Measurements from ENCODE around the gene TNIP2.

The TNIP2 gene

DNA sequence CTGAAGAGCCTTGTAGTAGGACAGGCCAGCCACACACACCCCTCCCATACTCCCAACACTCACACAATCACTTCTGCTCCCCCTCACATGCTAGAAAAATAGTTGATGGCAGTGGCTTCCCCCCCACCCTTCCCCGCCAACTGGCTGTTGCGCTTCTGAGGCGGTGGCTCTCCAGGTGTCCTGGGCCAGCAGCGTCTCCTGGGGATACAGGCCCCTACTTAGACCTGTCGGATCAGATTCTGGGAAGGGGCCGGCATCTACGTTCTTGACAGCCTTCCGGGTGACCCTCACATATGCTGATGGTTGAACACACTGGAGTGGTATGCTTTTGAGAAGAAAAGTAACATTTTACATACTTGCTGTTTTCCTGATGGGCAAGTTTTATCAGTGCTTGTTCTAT lies 39.9 kb downstream of the TNIP2 start:
- no peak for DNase-seq (ENCODE audit: insufficient read length, low spot score)
- no peak for FAIRE-seq
- TF ChIP-seq, protein P1, sequence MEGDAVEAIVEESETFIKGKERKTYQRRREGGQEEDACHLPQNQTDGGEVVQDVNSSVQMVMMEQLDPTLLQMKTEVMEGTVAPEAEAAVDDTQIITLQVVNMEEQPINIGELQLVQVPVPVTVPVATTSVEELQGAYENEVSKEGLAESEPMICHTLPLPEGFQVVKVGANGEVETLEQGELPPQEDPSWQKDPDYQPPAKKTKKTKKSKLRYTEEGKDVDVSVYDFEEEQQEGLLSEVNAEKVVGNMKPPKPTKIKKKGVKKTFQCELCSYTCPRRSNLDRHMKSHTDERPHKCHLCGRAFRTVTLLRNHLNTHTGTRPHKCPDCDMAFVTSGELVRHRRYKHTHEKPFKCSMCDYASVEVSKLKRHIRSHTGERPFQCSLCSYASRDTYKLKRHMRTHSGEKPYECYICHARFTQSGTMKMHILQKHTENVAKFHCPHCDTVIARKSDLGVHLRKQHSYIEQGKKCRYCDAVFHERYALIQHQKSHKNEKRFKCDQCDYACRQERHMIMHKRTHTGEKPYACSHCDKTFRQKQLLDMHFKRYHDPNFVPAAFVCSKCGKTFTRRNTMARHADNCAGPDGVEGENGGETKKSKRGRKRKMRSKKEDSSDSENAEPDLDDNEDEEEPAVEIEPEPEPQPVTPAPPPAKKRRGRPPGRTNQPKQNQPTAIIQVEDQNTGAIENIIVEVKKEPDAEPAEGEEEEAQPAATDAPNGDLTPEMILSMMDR (IDR thresholded peaks at IDR 0.05; ENCODE audit: insufficient read depth, missing control alignments) = no peak

DNA sequence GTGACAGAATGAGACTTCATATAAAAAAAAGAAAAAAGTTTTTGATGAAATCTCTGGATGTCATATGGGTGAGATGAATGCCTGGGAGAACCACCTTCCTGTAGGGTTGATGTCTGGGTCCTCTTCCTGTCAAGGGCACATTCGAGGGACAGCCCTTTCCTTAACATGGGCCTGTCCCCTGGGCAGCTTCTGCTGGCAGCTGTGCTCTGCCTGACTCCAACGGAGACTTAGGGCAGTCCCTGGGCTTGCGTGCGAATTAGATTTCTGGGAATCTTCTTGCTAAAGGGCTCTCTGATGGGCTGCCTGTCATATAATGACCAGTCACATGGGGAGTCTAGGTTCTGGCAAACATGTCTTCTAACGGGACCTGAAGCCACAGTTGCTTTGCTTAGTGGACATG lies 40.7 kb downstream of the TNIP2 start:
- no peak for FAIRE-seq
- no peak for DNase-seq (ENCODE audit: insufficient read length, low spot score)
- TF ChIP-seq, protein P1 (IDR thresholded peaks at IDR 0.05; ENCODE audit: insufficient read depth, missing control alignments) = no peak

DNA sequence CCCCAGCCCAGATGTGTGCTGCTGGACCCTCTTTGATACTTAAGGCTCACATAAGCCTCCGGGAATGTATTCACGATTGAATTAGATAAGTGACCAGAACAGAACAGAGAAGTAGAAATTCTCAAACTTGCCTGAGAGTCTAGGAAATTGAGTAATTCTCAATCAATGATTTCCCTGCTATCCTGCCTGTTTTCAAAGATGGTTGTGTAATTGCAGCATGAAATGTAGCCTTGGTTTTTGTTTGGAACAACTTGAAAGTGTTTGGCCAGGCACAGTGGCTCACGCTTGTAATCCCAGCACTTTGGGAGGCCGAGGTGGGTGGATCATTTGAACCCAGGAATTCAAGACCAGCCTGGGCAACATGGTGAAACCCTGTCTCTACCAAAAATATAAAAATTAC lies 41.2 kb downstream of the TNIP2 start:
- DNase-seq (ENCODE audit: insufficient read length, low spot score) (no peak), FAIRE-seq (no peak)
- TF ChIP-seq, protein P1 (IDR thresholded peaks at IDR 0.05; ENCODE audit: insufficient read depth, missing control alignments) = no peak

DNA sequence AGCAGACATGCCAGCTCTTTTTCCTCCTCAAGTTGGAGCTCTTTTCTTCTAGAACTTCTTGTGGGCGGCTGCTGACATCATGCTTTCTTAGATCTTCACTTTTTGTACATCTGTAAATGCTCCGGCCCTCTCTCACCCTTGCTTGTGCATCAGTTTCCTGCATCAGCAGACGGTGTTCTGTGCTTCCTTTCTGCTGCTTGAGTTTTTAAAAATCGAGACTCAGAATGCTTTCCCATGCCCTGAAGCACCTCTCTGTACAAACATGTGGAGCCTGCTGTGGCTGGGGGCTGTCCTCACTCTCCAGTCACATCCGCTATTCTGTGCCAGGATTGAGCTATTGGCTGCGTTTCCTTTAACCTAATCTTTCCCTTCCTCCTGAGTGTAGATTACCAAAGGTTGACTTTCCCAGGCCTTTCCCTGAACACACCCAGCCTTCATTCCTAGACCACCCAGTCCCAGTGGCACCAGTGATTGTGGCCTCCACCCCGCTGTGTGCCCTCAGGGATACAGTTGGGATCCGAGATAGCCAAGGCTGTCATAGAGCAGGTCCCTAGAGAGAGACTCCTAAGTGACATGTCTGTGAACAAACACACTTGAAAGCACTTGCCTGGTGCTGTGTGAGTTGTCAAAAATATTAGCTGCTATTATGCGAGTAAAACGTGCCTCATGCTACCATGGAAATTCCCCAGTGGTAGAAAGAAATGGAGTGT lies 41.9 kb downstream of the TNIP2 start:
- FAIRE-seq (no peak), DNase-seq (ENCODE audit: insufficient read length, low spot score) (no peak)
- TF ChIP-seq, protein P1 (IDR thresholded peaks at IDR 0.05; ENCODE audit: insufficient read depth, missing control alignments) = no peak

DNA sequence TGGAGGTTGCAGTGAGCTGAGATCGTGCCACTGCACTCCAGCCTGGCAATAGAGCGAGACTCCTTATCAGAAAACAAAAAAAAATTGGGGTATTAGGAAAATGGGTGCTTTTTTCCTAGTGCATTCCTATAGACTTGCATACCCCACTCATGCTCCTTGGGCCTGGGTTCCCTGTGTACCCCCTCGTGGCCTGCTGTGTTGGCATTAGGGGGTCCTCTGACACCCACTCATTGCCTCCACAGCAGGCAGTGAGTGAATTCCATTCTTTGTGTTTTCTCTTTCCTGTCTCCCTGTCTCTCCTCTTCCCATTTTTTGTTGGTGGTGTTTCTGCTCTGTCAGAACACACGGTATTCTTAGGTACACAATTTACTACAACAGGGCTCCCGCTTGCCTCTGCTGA lies 42.8 kb downstream of the TNIP2 start:
- no peak for DNase-seq (ENCODE audit: insufficient read length, low spot score)
- TF ChIP-seq, protein P1 (IDR thresholded peaks at IDR 0.05; ENCODE audit: insufficient read depth, missing control alignments) = no peak
- FAIRE-seq = no peak

DNA sequence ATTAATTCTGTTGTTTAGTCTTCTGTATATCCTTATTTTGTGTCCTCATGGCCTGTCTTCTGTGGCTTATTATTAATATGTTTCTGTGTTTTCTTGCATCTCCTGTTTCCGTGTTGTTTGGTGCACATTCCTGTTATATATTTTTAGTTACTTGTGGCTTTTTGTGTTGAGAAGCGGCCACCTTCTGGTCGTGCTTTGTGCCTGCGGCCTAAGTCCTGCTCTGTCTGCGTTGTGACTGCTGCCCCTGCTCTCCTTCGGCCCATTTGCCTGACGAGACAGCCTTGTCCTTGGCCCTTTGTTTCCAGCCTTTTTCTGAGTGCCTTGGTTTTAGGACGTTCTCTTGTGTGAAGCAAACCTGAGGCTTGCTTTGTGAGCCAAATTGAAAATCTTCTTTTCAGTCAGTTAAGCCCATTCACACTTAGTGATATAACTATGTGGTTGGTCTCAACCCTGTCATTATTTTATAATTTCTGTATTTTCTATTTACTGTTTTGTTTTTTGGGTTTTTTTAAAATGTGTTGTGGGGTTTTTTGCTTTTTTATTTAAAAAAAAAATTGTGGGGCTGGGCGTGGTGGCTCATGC lies 43.8 kb downstream of the TNIP2 start:
- DNase-seq (ENCODE audit: insufficient read length, low spot score) (no peak), FAIRE-seq (no peak)
- TF ChIP-seq, protein P1 (IDR thresholded peaks at IDR 0.05; ENCODE audit: insufficient read depth, missing control alignments) = no peak

DNA sequence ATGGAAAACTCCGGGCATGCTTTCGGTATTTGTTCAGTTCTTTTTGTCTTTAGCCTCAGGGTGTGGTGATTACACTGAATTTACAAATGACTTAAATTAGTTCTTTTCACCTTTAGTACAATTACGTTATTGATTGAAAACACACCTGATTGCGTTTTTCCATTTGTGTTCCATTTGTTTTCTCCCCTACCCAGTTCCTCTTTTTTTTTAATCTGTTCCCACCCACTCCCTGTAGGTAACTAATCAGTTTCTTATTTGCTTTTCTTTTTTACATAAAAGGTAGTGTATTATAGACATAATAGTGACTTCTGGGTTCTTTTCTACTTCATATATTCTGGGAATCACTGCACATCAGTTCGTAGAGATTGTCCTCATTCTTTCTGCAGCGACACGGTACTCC lies 53.4 kb downstream of the TNIP2 start:
- TF ChIP-seq, protein P1 (IDR thresholded peaks at IDR 0.05; ENCODE audit: insufficient read depth, missing control alignments) = no peak
- no peak for DNase-seq (ENCODE audit: insufficient read length, low spot score)
- FAIRE-seq = no peak

Data from D721Med (cell line).